Activated T-cell treated with anti-CD3 and anti-CD28 coated beads, Interleukin-2, amount 50 U/mL, for 48 hours (primary cell): ENCODE results near the gene ZNF653.

Source experiments
- DNase-seq, 2 experiments: peaks; one replicate each; pipeline ENCODE4 v3.0.0-alpha.2; 2020

Gene ZNF653

DNA sequence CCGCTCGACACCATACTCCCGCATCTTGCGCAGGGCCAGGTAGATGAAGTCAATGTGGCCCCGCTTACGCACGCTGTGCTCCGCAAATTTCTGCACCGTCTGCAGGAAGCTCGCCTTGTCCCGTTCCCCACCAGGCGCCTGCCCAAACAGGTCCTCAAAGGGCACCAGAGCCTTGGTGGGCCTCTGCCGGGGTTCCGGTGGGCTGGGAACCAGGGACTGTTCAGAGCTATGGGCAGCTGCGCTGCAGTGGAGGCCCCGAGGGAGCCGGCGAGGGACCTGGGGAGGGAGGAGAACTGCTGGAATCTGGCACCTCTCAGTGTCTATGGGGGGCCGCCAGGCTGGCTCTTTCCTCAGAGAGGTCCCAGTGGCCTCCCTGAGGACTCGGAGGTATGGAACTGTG is 8.3 kb upstream of the ZNF653 start:
- no peak for DNase-seq

- DNase-seq: no peak
Measured at GRCh38 chr19:11510444-11510843, 4.8 kb upstream of the ZNF653 start.

DNA sequence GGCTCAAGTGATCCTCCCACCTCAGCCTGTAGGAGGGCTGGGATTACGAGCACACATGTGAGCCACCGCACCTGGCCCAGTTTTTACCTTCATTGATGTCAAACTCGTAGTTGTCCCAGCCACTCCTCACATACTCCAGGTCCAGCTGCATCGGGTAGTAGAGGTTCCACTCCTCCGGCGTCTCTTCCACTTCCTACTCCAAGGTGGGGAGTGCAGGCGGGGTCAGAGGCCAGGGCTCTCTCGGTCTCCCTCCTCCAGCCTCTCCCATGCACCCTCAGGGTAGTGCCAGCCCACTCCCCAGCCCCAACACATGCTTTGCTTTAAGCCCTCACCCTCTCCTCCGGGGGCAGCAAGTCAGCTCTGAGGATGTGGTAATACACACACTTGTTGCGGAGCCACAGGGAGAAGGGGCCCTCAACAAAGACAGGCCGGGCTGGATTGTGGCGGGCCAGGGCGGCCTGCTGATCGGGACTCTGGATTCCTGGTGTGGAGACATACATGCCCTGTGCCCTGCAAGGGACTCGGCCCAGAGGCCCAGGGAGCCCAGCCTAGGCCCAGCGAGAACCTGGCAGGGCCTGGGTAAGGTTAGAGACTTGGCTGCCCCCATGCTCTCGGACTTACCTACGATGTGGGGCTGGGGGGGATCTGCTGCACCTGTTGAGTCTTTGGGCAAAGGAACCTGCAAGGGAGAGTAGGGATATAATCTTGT is 1.9 kb upstream of the ZNF653 start:
- no peak for DNase-seq

DNA sequence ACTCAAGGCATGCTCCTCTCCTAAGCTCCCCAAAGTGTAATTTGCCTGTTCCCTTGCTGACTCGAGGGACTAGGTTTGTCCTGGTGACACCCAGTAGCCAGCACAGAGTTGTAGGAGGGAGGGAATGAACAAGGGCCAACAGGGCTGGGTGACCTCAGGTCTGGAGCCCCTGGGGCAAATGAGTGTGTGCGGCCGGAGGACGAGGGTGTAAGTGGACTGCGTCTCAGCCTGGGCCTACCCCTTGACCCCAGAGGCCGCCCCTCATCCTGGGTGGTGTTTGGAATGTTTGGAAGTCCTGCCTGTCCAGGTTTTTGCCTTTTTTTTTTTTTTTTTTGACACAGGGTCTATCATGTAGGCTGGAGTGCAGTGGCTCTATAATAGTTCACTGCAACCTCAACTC is 1.3 kb upstream of the ZNF653 start:
- no peak for DNase-seq

- no peak for DNase-seq
Measured at GRCh38 chr19:11506101-11506555, 489 bp upstream of the ZNF653 start.

- DNase-seq: peak; percentile 99
Measured at GRCh38 chr19:11505032-11505503, 571 bp downstream of the ZNF653 start.

- DNase-seq: no peak
Measured at GRCh38 chr19:11504502-11505031, 1.1 kb downstream of the ZNF653 start.

DNA sequence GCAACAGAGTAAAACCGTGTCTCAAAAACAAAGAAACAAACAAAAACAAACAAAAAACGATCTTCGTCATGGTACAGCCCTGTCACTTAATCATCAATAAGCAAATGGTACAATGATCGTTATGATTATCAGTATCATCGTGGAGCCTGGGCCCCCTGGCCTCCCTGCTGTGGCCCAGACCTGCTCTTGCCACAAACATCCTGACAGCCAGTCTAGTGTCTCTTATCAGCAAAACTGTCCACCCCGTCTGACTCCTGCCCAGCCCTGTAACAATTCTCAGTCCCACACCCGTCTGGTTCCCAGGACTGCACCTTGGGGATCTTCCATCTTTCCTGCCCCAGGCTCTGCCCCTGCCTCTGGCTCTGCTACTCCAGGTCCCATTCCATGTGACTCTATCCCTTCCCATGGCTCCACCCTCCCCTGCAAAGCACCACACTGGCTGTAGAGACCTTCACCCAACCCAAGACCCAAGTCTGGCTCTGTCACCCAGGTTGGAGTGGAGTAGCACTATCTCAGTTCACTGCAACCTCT is 5.7 kb downstream of the ZNF653 start:
- no peak for DNase-seq

GRCh38 chr19:11499220-11499726 is 6.4 kb downstream of the ZNF653 start:
- no peak for DNase-seq

DNA sequence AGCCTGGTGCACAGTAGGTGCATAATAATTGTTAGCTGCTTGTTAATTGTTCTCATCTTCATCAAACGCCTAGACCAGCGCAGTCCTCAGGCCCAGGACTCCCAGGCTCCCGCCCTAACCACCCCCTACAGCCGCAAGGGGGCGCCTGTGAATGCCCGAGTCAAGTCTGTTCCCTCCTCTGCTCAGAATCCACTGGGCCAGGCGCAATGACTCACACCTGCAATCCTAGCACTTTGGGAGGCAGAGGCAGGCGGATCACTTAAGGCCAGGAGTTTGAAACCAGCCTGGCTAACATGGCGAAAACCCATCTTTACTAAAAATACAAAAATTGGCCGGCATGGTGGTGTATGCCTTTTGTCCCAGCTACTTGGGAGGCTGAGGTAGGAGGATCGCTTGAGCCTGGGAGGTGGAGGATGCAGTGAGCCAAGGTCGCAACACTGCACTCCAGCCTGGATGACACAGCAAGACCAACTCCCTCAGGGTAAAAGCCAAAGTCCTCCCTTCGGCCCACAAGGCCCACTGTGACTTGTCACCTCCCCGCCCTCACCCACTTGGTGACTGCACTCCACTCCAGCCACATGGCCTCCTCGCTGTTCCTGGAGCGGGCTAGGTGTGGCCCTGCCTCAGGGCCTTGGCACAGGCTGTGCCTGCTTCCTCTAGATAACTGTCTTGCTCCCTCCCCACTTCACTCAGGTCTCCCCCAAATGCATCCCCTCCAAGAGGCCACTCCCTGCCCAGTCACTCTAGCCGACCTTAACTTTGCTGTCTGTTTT is 9.1 kb downstream of the ZNF653 start:
- DNase-seq: peak; percentile 82 to 84

- no peak for DNase-seq
Measured at GRCh38 chr19:11495885-11496284, 9.8 kb downstream of the ZNF653 start.

- DNase-seq: no peak
Measured at GRCh38 chr19:11495481-11495880, 10.2 kb downstream of the ZNF653 start.

GRCh38 chr19:11494634-11495285 is 10.9 kb downstream of the ZNF653 start:
- DNase-seq: no peak

DNA sequence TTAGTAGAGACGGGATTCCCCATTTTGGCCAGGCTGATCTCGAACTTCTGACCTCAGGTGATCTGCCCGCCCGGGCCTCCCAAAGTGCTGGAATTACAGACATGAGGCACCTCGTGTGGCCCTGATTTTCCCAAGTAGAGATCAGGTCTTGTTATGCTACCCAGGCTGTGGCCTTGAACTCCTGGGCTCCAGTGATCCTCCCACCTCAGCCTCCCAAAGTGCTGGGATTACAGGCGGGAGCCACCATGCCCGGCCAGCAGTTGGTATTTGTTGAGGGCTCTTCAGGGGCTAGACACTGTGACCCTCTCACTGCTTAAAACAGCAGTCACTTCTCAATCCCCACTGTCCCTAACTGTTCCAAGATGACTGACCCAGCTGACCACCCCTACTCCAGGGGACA is 16.3 kb downstream of the ZNF653 start:
- no peak for DNase-seq

DNA sequence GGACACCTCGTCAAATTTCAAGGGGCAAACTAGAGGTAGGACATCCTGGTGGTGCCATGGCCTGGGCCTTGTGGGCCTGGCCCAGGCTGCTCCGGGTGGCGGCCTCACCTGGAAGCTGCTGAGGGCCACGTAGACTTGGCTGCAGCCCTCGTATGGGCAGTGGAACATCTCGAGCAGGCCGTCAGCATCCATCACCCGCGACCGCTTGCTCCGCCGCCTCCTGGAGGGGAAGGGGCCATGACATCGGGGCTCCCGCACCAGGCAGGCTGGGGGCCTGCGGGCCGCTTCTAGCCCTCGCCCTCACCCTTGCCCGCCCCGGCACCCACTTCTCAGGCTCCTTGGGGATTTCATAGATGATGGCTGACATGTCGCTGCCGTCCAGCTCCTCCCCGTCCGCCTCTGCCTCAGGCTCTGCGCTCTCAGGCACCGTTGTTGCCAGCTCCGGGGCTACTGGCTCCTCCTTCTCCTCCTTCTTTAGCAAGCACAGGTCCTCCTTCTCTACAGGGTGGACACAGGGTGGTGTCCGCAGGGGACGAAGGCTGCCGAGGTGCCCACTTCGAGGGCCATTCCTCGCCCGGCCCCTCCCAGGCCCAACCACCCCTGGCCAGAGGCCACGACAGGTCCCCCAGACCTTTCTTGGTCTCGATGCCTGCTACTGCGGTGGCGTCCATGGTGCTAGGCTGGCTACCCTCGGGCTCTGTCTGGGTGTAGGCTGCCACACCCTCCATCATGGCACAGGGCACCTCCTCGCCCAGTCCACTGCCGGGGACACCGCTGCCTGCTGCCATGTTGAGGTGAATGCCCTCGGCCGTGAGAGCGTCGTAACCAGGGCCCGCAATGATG is 18.8 kb downstream of the ZNF653 start:
- no peak for DNase-seq

DNA sequence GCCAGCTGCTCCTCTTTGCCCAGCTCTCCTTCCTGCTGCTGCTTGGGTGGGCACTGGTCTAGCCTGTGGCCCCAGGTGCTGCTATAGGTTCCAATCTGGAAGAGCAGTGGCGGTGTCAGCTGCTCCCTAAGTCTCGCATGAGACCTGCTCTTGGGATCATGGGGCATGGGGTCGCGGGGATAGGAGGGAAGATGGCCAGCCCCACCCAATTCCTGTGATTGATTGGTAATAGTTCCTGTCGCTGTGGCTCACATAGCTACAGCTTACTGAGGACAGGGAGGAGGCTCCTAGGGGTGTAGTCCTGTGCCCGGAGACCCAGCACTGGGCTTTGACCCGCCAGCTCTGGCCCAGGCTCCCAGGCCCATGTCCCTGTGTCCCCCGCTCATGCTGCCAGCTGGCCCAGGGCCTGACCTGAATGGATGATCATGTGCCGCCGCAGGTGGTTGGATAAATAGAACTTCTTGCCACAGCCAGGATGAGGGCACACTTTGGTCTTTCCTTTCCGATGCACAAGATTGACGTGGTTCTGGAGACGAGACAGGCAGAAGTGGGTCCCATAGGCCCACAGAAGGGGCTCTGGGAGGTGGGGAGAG is 20.3 kb downstream of the ZNF653 start:
- DNase-seq: no peak

DNA sequence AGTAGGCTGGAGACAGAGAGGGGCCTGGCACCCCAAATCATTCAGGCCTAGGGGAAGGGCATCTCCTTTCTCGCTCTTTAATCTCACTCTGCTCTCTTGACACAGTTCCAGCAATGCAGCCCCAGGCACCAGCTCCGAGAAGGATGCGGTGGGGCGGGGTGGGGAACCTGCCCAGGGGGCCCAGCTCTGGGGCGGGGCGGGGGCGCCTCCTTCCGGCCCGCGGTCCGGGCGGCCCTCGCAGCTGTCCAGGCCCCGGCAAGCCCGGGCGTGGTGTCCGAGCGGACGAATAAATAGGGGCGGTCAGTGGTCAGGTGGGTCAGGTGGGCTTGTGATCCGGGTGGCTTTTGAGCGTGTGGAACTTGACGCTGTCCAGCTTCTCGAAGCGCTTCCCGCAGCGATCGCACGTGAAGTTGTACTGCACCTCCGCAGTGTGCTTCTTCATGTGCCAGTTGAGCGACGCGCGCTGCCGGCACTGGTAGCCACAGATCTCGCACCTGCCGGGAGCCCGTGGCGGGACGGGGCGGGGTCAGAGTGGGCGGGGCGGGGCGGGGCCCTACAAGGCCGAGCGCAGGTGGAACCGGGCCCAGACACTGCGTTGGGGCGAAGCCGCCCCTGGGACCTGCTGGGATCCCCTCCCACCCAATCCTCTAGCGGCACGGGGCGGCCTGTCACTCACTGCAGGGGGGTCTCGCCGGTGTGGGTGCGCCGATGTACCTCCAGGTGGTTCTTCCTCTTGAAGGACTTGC is 22.1 kb downstream of the ZNF653 start:
- no peak for DNase-seq

DNA sequence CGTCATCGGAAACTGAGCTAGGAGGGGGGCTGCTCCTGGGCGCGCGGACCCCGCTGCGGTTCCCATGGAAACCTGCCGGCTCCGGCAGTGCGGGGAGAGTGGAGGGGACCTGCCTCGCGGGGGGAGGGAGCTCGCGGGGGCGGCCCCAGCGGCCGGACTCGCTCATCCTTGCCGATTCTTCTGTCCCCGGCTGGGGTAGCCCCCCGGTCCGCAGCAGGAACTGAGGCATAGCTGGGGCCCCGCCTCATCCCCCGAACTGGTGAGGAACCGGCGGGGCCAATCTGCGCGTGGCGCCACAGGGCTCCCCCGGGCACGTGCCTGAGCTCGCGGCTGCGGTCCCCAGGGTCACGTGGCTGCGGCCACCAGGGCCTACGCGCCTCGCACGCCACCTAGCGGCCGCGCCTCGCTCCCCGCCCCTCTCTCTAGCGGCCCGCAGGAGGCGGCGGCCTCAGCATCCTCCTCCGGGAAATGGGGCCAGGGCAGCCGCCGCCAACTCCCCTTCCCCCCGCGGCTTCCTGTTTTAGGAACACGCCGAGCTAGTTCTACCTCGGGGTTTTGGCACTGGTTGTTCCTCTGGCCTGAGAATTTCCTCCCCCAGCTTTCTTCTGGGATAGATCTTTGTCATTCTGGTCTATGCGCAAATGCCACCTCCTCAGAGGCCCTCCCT is 23.1 kb downstream of the ZNF653 start:
- DNase-seq: peak; percentile 88 to 92

DNA sequence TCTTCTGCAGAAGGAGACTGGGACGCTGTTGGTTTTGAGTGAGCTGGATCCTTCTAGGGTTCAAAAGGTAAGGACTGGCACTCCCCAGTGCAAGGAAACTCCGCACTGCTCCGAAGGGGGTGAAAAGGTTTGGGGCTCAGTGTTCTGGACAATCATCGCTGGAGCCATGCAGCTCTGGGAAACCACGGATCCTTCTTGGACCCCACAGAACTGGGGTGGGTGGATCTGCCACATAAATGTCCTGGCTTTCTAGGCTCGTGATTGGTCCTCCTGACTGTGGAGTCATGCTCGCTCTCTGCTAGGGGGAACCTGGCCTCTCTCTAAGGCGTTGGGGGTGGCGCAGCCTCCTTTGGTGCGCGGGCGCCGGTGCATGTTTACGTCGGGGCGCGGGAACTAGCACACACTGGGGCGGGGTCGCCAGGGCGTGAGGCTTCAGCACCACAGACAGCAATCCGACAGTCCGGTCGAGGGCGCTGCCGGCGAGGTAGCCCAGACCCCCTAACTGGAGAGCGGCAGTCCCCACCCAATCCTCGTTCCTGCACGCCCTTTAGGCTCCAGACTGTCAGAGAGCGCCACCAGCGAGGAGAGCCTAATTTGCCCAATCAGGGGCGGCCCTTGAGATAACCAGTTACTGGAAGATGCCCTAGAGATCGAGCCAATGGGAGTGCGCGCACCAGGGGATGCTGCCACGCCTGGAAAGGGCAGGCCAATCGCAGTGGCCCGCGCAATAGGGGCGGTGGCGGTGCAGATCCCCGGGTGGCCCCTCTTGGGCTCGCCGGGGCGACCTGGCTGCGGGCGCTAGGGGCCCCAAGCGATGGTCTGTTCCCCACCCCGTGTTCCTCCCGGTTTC is 23.9 kb downstream of the ZNF653 start:
- DNase-seq: peak; percentile 88 to 90
